Lung microvascular endothelial cell (primary cell): ENCODE results near the gene HMBS. TPM values are rescaled to one million over a fixed set of nuclear protein-coding genes. Genes with fewer than 3 reads are reported as not detected.
A peak's percentile ranks its signal among the peaks of the same experiment; 100 is the strongest.
"Not testable (repeated sequence)": the region's sequence is repeated elsewhere in the genome, so short reads cannot be mapped to it uniquely, and the experiment has no call there.

Experiments used
- DNase-seq, 2 donors: peaks; one replicate each; pipeline versions ENCODE4 v3.0.0 to v3.0.0-alpha.2; 2010; ENCODE audit warnings: low read depth in 2 of 2
- total RNA-seq: library from RNA; depleted of rRNA; stranded (reverse); fragments of >200 nt; gene quantifications from 2 replicates; pipeline ENCODE4 v1.2.1, GENCODE V29; 2014

The HMBS gene
- total RNA-seq, 1 donor from 2014 or later, result 3.0 TPM

DNA sequence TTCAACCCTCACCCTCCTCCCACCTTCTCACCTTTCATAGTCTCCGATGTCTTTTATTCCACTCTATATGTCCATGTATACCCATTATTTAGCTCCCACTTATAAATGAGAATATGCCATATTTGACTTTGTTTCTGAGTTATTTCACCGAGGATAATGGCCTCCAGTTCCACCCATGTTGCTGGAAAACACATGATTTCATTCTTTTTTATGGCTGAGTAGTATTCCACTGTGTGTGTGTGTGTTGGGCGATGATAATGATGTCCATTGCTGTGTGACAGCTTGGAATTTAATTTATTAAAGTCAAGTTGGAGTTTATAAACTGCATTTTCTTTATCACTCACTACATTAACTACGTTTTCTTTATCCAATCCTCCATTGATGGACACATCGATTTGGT is 33.5 kb downstream of the HMBS start:
- DNase-seq, result no peak

DNA sequence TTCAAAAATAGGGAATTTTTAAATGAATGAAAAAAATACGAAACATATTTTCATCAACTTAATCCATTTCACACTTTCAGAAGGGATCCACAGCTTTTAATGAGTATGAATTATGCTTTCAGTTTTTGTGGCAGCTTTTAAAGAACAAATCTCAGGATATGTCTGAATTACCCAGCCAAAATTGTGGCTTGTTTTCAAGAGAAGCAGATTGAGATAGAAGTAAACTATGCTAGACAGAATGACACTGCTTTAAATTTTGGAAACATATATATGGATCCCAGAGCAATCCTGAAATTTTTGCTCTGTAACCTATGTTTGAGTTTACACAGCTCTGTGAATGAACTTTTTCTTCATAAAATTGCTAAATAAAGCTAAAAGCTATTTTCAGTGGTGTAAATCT is 34.3 kb downstream of the HMBS start:
- no peak for DNase-seq

DNA sequence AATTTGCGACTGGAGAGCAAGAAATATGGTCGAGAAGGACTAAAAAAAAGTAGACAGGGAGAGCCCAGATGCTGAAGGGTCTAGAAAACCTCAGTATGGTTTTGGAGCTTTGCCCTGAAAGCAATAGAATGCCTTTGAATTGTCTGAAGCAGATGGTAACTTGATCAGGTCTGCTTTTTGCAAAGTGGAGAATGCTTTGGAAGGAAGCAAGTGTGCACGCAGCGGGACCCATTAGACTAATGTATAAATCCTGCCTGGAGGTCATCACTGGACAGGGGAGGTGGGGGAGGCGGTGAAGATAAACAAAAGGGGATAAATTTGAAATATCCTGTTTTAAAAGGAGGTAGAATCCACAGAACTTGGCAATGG is 35.9 kb downstream of the HMBS start:
- DNase-seq, result peak in 1 of 2 donors; percentile 21

DNA sequence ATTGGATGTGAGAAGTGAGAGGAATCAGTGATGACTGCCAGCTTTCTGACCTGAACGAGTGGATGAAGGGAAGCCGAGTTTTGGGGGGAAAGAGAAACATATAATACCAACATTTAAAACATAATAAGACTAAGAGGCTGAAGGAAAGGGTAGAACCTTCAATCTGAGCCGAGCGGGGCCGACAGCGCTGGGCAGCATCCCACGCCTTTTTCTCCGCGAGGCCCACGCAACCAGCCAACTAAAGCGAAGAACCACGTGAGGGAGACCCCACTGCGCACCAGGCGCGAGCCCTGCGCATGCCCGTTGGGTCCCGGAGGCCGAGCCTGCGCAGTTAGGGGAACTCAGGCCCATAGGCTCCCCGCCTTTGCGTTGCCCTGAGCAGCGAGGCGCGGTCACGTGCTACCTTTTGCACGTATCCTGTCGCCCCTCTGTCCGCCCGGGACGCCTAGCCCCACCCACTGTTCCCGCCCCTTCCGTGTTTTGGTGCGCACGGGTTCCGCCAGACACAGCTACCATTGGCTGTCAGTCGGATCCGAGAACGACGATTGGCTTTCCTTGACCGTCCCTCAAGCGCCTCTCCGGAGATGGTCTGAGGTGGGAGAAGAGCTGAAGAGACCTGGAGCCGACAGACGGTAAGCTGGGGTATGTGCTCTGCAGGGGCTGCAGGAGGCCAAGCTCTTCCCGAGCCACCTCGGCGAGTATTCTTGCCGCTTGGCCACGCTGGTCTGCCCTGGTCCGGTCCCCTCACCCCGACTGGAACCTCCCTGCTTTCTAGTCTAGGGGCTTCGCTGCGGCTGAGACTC is 36.5 kb downstream of the HMBS start, which contains the start of gene HINFP:
Gene HINFP (plus strand): TSS at position 573 of the 803 bp plus-strand sequence. CDS start 5,365 bp downstream, outside the sequence.
- DNase-seq, result peak; percentile 99

DNA sequence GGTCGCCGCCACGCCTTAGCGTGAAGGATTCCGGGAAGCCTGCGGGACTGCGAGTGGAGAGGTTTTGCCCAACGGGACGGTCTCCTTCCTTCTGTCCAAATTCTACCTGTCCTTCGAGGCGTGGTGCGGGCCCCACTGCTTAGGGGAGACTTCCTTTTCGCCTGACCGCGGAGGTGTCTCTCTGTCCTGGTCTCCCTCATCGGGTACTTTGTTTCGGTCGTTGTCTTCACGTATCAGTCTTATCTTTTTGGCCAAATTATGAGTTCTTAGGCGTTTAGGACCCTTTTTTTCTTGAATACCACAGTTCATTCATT is 37.1 kb downstream of the HMBS start:
- DNase-seq, result no peak

DNA sequence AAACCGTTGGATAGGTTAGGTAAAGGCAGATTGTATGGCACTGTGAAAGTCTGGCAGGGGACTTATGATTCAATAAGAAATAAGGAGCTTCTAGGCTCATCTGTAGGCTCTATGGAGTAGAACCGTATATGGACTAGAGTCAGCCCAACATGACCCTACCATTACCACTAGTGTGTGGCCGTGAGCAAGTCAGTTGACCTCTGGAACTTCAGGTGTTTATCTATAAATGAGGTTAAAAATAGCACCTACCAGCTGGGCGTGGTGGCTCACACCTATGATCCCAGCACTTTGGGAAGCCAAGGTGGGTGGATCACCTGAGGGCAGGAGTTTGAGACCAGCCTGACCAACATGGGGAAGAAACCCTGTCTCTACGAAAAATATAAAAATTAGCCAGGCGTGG is 41.1 kb downstream of the HMBS start:
- DNase-seq, result no peak

DNA sequence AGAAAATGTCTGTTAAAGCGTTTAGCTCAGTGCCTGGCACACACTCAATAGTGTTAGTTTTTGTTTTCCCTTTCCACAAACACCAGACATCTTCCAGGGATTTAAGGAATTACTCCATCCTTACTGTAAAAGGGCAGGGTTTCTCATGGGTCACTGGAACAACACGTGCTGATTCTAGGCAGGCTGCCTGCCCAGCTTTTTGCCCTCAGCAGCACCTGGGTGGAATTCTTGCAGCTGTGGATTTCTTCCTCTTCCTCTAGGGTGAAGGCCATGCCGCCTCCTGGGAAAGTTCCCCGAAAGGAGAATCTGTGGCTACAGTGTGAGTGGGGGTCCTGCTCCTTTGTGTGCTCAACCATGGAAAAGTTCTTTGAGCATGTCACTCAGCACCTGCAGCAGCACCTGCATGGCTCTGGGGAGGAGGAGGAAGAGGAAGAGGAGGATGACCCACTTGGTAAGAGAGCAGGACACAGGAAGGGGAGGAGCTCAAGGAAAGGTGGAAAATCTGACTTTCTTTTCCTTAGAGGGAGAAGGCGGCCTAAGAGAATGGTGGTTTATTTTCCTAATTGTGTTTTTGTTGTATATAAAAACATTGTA is 42.1 kb downstream of the HMBS start:
- DNase-seq, result no peak

DNA sequence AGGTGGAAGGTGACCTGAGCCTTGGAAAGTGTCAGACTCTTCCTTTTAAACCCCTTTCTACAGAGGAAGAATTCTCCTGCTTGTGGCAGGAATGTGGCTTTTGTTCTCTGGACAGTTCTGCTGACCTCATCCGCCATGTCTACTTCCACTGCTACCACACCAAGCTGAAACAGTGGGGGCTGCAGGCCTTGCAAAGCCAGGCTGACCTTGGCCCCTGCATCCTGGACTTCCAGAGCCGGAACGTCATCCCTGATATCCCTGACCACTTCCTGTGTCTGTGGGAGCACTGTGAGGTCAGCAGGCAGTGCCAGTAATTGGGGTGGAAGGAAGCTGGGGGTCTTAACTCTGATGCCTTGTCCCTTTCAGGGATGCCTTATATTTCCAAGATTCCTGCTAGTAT is 46.0 kb downstream of the HMBS start:
- peak; percentile 41 to 48 for DNase-seq

DNA sequence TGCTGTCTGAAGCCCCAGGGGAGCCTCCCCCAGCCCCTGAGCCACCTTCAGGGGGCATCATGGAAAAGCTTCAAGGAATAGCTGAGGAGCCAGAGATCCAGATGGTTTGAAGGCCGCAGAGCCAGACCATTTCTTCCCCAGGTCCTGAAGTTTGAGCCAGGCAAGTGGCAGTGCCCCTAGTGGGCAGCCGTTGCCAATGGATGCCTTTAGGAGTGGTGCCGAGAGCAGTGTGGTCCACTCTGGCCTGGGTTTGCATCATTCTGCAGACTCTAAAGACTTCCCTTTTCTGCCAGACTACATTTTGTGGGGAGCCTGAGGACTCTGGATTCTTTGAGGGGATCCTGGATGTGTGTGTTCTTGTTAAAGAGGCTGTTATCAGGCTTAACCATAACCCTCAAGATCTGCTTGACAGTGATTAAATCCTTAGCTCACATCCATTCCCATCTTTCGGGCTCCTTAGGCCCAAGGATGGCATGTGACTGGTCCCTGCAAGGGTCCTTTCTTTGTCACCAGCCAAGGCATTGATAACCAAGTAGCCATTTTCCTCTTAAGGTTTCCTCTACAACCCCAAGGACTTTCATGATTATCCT is 49.8 kb downstream of the HMBS start:
- DNase-seq, result peak; percentile 24 to 29

DNA sequence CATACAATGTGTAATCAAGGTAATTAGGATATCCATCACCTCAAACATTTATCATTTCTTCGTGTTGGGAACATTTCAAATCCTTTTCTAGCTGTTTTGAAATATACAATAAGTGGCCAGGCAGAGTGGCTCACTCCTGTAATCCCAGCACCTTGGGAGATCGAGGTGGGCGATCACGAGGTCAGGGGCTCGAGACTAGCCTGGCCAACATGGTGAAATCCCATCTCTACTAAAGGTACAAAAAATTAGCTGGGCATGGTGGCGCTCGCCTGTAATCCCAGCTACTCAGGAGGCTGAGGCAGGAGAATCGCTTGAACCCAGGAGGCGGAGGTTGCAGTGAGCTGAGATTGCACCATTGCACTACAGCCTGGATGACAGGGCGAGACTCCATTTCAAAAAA is 54.6 kb downstream of the HMBS start:
- DNase-seq, result not testable (repeated sequence)

Other genes starting within 250 kb of the HMBS start
- not detected in 2 replicates for gene CXCR5, start 201.0 kb upstream of the HMBS start, total RNA-seq
- gene BCL9L, start 159.0 kb upstream of the HMBS start, total RNA-seq, result 4.6 and 5.9 TPM in 2 replicates
- gene UPK2, start 128.6 kb upstream of the HMBS start, total RNA-seq, result not detected in 2 replicates
- not detected in 2 replicates for gene FOXR1, start 113.1 kb upstream of the HMBS start, total RNA-seq
- 4.4 and 8.5 TPM in 2 replicates for gene CENATAC, start 86.7 kb upstream of the HMBS start, total RNA-seq
- 413 and 578 TPM in 2 replicates for gene RPS25, start 66.5 kb upstream of the HMBS start, total RNA-seq
- 73.2 and 89.8 TPM in 2 replicates for gene TRAPPC4, start 66.1 kb upstream of the HMBS start, total RNA-seq
- gene SLC37A4, start 54.0 kb upstream of the HMBS start, total RNA-seq, result 9.9 and 10.2 TPM in 2 replicates
- 118 and 150 TPM in 2 replicates for gene HYOU1, start 27.7 kb upstream of the HMBS start, total RNA-seq
- gene VPS11, start 17.1 kb upstream of the HMBS start, total RNA-seq, result 17.0 and 23.4 TPM in 2 replicates
- 10.7 and 16.3 TPM in 2 replicates for gene DPAGT1, start 17.0 kb downstream of the HMBS start, total RNA-seq
- gene C2CD2L, start 22.5 kb downstream of the HMBS start, total RNA-seq, result 1.7 and 2.8 TPM in 2 replicates
- gene HINFP, start 36.7 kb downstream of the HMBS start, total RNA-seq, result 9.4 and 11.7 TPM in 2 replicates
- 0.22 TPM in 1 of 2 replicates, not detected in the other for gene ABCG4, start 64.2 kb downstream of the HMBS start, total RNA-seq
- 9.8 and 11.1 TPM in 2 replicates for gene NLRX1, start 83.8 kb downstream of the HMBS start, total RNA-seq
- not detected in 2 replicates for gene NHERF4, start 100.6 kb downstream of the HMBS start, total RNA-seq
- 6.2 and 7.8 TPM in 2 replicates for gene CBL, start 121.5 kb downstream of the HMBS start, total RNA-seq
- 48.4 and 268 TPM in 2 replicates for gene MCAM, start 232.2 kb downstream of the HMBS start, total RNA-seq
- 2.6 and 2.8 TPM in 2 replicates for gene RNF26, start 249.6 kb downstream of the HMBS start, total RNA-seq